CD4-positive, alpha-beta T cell treated with Interleukin-6 for 4 hours (primary cell): Measurements from ENCODE around the gene PACSIN1.

Experiments used
- DNase-seq: peaks from one replicate; pipeline ENCODE4 v3.0.0-alpha.2; 2020; ENCODE audit warnings: mixed read lengths

Gene PACSIN1

DNA sequence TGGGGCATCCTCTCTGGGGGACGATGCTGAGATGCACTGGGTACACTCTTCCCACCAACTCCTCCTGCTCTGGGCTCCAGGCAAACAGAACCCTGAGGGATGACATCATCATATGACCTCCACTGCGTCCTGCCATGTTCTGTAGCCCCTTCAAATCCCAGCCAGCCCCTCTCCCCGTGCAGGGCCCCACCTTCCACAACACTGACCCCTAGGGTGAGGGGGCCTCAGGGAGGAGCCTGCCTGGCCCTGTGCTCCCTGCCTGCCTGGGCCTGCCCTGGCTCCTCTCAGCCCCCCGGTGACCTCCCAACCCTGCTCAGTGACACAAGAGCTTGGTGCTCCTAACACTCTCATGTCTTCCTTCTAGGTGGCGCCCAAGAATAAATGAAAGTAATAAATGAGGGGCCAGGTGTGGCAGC lies 99.9 kb downstream of the PACSIN1 start:
- no peak for DNase-seq

DNA sequence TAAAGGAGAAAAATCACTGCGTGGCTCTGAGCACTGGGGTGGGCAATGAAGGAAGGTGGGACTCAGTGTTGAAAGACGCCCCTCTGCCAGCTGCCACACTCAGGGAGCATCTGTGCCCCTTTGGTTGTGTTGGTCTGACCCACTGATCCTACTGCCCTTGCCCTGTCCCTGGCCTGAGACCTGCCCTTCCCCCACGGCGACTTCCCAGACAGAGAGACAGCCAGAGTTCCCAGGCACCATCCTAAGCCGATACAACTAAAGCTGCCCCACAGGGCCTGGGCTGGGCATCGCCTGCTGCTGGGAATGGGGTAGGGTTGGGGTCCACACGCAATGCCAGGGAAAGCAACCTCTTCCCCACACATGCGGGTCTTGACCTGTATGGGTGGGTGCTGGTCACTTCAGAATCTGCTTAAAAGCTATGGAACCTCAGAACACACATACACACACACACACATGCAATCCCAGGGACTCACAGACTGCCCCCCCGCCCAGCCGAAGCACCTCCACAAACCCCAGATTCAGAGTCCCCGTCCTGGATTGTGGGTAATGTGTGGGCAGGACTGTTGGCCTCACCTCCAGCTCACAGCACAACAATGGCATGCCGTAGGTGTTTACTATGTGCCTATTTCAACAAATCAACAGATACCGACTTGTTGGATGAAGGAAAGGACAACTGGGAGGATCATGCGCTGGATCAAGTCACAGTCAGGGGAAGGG lies 101.1 kb downstream of the PACSIN1 start:
- DNase-seq: no peak

DNA sequence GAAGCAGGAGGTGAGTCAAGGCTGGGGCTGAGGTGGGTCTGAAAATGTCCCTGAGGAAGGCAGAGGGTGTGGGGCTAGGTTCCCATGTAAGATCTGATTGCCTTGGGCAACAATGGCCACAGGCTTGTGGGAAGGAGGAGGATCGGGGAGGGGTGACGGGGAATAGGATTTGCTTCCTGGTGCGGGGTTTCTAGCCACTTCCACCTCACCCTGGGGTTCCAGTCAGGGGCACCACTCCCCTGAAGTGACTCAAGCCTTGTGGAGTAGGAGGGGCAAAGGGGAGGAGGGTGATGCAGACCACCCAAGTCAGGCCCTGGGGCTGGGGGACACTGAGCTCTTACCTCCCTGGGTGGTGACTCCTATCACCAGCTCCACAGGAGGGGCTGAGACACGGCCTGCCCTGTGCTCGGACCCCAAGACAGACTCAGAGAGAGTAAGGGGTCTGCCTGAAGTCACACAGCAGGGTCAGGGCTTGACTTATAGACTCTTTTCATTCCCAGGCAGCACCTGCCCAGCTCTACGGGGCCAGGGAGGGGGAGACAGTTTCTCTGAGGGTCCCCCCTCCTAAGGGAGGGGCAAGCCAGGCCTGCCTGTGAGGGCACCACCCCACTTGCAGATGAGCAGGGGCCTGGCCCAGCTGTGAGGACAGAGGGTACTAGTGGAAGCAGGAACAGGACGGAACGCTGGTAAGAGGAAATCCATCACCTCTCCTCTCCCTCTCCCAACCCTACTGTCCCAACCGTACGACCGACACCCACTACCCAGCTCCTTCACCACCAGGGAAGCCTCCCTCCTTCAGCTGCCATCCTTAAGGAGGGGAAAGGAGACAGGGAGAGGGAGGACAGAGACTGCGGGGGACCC lies 102.7 kb downstream of the PACSIN1 start:
- DNase-seq: no peak

DNA sequence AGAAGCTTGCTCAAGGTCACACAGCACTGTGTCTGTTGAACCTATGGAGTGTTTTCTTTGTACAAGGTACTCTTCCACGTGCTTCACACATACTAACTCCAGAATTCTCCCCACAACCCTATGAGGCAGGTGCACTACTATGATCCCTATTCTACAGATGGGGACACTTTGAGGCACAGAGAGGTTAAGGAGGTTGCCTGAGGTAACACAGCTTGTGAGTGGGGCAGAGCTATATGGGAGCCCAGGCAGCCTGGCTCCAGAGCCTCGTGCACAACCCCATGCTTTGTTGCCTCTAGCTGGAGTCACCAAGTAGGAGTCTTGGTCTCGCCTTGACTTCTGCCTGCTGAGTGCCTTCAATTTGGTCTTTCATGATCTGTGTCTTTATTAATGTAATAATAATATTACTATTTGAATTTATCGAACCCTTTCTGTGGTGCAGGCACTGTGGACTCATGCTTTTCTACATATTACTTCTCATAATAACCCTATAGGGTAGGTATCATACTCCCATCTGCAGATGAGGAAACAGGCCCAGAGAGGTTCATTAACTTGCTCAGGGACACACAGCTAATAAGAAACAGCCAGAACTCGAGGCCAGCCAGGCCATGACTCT lies 103.6 kb downstream of the PACSIN1 start:
- no peak for DNase-seq

DNA sequence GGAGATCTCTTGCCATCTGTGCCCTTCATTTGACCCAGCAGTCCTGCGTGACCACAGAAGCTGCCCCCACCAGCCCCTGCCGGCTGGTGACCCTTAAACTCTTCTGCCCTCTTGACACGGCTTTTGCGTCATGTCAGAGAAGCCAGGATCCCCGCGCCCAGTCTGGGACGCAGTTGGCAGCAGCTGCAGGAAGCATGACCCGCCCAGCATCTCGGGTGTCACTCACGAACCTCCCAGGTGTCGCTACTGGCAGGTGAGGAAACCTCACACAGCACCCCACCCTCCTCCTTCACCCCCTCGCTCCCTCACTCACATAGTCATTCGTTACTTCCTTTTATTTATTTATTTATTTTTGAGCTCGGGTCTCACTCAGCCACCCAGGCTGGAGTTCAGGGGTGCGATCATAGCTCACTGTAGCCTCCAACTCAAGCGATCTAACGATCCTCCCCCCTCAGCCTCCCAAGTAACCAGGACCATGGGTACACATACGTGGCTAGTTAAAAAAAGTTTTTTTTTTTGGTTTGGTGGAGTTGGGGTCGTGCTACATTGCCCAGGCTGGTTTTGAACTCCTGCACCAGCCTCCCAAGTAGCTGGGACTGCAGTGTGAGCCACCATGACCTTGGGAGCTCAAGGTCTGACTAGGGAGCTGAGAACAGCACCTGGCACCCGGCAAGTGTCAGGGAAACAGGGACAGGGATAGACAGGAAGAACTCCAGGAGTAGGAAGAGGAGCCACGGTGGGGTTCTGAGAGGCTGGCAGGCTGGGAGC lies 104.4 kb downstream of the PACSIN1 start:
- no peak for DNase-seq

DNA sequence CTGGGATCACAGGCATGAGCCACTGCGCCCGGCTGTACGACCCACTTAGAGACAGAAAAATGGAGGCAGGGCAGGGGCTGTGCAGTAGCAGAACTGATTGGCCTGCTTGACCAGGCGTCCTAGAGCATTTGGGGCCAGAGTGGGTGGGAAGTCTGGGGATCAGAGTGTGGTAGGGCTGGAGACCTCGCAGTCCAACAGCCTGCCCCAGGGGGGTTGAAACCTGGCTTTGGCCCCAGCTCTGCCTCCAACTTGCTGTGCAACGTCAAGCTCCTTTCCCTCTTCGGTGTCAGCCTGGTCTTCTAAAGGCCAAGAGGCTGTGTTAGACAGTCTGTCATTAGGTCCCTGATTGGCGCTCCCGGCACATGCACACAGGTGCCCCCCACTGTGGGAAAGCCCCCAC lies 105.5 kb downstream of the PACSIN1 start:
- DNase-seq: no peak

DNA sequence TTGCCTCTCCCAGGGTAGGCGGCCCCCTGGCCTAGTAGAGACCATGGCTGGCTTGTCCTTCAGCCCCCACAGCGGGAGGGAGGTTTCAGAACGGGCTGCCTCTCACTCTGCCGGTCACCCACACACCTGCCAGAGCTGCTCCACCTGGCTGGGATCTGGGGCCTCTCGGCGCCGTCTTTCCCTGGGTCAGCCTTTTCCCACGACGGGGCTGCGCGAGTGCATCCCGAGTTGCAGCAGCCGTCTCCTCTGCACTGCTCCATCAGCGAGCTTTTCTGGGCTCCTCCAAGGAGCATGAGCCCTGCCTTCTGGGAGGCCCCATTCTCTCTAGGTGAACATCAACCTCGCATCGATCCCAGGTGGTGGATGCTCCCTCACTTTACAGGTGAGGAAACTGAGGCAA lies 106.1 kb downstream of the PACSIN1 start:
- no peak for DNase-seq

DNA sequence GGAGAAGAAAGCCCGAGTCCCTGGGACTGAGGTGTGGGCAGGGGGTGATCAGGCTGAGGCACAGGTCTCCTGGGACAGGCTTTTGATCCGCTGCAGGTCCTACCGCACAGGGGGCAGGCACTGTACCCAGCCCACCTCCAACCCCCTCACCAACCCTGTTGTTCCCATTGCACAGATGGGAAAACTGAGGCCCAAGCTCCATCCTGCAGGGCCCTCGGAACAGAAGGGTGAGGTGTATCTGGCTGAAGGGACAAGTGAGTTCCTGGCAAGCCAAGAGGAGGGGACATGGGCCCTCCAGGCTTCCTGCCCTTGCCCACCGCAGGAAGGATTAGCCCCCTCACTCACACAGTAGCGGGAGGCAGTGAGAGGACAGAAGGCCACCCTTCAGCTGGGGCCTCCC lies 106.7 kb downstream of the PACSIN1 start:
- no peak for DNase-seq

DNA sequence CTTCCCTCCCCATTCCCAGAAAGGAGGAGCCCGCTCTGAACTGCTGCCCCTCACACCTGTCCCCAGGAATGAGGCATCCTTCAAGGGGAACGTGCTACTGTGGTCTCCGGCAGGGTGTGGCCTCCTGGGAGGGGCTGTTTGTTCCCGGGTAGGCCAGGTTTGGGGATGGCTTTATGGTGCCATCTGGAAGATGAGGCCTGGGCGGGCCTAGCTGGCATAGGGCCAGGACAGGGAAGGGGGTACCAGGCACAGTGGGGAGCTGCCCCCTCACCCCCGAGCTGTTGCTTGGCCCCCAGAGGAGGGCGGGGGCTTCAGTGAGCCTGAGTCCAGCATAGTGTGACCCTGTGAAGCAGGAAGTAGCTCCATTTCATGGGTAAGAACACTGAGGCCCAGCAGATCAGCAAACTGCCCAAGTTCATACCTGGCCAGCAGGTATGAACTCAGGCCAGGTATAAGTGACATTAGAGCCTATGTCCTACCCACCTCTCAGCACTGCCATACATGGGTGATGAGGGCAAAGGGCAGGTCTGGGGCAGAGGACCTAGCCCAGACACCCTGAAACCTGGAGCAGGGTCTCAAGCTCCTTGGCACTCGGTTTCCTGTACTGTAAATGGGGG lies 107.8 kb downstream of the PACSIN1 start:
- DNase-seq: no peak

DNA sequence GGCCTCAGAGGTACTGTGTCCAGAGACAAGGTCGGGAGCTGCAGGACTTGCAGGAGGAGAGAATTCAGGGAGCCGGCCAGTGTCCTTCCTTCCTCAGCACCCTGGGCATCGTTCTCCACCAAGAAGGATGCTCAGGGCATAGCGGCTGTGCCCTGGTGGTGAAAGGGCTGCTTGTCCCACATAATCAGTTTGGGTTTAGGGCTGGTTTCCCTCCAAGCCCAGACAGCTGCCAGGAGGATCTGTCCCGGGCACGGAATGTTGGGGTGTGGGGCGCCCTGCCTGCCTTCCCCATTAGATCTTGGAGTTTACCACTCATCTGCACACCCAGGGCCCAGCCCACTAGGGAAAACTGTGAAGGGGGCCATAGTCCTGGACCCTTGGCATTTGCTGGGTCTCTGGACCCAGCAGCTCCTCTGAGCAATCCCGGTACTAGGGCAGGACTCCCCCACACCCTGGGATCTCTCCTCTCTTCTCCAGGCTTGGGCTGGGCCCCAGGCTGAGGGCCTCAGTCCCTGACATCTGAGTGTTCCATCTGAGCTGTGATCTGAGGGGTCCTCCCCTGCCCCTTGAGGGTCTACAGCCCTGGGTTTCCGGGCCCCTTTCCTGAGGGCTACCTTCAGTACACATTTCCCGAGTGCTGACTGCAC lies 108.9 kb downstream of the PACSIN1 start:
- no peak for DNase-seq

DNA sequence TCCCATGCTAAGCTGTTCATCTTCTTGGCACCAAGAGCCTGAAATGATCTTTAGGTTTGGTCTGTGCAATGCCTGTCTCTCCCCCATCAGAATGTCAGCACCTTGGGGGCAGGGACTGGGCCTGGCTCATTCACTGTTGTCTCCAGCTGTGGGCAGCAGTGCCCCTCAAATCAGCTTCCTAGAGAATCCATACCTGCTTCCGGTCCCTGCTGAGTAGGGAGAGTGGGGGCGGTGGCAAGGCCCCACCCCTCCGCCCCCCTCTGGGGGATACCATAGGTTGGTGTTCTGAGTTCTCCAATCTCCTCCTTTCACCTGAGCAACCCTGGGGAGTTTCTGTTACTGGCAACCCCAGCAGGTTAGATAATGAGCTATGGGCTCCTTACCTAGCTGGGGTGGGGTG lies 109.5 kb downstream of the PACSIN1 start:
- DNase-seq: no peak

DNA sequence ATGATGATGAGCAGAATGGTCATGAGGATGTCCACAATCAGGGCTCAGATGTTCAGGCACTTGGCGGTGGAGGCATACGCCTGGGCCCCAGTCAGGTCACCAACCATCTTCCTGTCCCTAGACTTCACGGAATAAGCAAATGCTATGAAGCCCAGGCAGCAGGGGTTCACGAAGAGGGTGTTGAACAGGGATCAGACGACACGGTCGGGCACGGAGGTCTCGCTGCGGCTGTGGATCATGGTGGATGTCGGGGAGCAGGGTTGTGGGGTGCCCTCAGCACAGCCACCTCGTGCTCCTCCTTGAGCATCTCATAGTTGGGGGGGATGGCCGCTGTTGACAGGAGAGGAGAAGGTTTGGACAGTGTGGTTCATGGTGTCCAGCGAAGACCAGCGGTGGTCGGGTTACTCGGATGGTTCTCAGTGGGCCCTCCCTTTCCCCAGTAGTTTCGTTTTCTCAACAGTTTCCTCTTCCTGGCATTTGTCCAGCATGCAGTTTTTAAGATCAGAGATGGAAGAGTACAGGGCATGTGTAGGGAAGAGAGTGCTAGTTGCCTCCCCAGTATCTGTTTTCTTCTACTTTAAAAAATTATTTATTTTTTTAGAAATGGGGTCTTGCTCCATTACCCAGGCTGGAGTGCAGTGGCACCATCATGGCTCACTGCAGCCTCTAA lies 110.5 kb downstream of the PACSIN1 start:
- no peak for DNase-seq

DNA sequence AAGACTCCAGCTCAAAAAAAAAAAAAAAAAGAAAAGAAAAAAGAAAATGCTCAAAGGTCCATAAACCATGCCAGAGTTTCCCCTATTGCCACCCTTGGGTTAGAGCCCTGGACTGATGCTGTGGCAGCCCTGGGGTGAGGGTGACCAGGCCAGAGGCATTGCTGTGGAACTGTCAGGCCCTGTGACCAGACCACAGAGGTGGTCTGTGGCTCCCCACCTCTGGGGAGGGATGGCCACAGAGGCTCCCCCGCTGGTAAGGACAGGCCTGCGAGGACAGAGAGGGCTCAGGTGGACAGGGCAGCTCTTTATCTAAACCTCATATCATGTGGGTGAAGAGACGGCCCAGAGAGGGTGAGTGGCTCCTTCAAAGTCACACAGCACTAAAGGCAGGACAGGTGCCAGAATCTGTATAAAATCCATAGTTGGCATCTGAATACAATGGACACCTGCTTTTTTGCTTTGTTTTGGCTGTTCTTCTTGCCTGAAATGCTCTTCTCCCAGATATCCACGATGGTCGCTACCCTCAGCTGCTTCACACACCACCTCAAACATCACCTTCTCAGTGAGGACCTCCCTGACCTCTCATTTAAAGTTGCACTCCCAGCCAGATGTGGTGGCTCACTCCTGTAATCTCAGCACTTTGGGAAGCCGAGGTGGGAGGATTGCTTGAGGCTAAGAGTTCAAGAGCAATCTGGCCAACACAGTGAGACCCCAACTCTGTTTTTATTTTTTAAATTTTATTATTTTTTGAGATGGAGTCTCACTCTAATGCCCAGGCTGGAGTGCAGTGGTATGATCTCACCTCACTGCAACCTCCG lies 112.8 kb downstream of the PACSIN1 start:
- DNase-seq: no peak

DNA sequence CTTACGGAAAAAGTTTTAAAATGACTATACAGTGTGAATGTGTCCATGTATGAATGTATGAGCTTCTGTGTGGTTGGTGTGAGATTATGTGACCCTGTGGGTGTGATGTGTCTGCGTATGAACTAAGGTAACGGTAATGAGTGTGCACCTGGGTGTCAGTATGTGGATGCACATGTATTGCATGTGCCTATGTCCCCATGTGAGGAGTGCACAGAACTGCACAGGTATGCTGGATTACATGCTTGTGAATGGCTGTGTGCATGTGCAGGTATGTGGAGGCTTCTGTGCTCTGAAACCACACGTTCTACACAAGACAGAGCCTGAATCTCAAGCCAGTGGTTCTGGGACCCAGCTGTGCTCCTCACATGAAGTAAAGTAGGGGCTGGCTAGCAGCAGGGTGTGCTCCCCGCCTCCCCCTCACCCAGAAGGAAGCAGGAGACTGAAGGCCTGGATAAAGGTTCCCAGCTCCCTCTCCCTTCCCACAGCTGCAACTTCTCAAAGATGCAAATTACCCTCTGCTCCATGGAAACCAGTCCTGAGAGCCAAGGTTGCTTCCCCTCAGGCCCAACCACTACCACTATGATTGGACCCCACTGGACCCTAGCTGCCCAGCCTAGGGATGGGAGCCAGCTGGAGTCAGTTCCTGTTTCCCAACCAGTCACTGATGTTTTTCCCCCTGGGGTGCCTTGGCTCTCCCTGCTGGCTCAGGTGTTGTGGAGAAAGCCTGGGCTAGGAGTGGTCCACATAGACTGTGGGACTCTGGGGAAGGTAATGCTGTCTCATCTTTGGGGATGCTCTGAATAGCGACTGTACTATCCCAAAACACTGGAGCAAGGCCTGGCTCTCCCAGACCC lies 115.1 kb downstream of the PACSIN1 start:
- no peak for DNase-seq

DNA sequence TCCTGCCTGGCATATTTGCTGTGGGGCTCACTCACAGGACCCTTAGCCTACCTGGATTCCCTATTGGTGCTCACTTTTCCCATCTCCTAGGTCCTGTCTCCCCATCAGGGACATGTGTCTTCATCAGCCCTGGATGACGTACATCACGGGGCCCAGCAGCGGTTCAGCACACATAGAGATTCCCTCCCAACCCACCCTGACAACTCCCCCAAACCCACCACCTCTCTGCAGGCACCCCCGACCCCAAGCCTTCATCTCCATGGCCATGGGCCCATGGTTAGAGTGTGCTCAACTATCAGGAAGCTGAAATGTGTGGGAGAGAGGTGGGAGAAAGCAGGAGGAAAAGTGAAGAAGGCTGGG lies 115.7 kb downstream of the PACSIN1 start:
- DNase-seq: no peak

DNA sequence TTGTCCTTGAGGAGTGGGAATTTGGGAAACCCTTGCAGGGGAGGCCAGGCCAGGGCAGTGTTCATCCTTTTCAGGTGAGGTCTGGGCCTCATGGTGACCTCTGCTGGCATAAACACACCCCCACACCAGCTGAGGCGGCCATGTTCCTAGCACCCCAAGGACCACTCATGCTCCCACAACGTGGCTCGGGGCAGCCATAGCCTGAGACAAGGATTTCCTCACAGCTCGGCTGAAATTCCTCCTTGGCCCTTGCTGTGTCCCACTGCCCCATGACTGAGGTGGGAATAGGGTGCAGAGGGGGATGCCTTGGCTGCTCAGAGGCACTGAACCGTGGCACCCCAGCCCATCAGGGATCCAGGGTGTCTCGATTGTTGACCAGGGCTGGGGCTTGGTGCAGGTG lies 117.6 kb downstream of the PACSIN1 start:
- DNase-seq: peak; percentile 9

DNA sequence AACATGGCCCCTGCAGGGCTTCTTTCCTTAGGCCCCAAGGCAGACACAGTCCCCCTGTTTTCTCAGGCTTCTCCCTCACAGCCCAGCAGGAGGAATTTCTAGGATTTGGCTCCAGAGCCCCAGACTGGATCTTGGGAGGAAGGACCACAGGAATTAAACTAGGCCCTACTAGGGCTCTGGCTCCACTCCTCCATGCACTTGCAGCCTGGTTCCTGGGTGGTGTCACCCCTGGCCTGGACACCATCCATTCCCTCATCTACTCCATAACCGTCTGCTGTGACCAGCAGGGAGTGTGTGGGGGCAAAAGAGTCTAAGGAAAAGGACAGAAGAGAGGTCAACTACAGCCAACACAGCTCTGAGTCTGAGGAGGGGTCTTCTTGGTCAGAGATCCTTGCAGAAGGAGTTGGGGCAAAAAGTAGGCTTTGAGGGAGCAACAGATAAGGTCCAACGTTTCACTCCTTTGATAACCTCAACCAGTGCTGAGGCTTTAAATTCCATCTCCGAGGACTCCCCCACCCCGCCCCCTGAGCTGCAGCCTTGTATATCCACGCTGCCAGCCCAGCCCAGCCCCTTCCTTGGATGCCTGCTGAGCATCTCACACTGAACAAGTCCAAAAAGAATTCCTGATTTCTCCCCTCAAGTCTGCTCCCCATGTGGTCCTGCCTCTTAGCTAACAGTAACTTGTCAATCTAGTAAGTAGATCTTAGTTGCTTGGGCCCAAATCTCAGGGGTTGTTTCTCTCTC lies 118.2 kb downstream of the PACSIN1 start:
- no peak for DNase-seq

DNA sequence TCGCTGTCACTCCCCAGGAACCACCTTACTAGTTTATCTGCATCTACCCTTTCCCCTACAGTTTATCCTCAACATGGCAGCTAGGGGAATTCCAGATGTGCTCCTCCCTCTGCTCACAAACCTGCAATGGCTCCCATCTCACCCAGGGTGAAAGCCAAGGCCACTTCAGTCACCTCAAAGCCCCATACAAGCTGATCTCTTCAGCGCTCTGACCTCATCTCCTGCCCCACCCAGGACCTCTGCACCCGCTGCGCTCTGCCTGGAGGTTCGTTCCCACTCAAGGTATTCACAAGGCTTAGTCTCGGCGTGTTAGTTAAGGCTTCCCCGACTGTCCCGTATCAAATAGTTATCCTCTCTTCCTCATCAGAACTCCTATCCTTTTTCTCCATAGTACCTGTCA lies 118.8 kb downstream of the PACSIN1 start:
- DNase-seq: no peak
